Measurements from ENCODE around the gene MYOCOS. TPM values are rescaled to one million over a fixed set of nuclear protein-coding genes. Genes with fewer than 3 reads are reported as not detected.

Gene MYOCOS
- total RNA-seq, 1 experiment from 2014 or later: not detected

GRCh38 chr1:171663036-171663853, 41.2 kb downstream of the MYOCOS start:
- intact Hi-C loops (cut with micrococcal nuclease; ENCODE audit: unreplicated experiment): no loop called here
- Histone ChIP-seq H3K9me3 (ENCODE audit: control insufficient read depth, insufficient read depth, low read depth, low read length) (no peaks in the 10 kb centered on the region), H3K27ac (ENCODE audit: low read length) (no peak overlapping the region), H3K4me1 (ENCODE audit: control insufficient read depth, insufficient read depth, low read length) (no peaks in the 10 kb centered on the region), H3K27me3 (ENCODE audit: control insufficient read depth, insufficient read depth, low read length) (peaks cover 6% of the 10 kb centered on the region; the same call in 1 of the 2 replicates), H3K4me3 (ENCODE audit: low read depth in 2 of 2, low read length in 2 of 2) (no peak overlapping the region), H3K36me3 (ENCODE audit: control insufficient read depth, insufficient read depth, low read length) (no peaks in the 10 kb centered on the region)
- ChIA-PET POLR2A (no interaction called here), CTCF (no interaction called here)
- TF ChIP-seq CTCF (IDR thresholded peaks at IDR 0.05): no peak
- TF ChIP-seq TCF7L2 (IDR thresholded peaks at IDR 0.05; ENCODE audit: low read depth, low read length): no peak
- TF ChIP-seq SIN3A (IDR thresholded peaks at IDR 0.05; ENCODE audit: borderline replicate concordance, insufficient read depth, low read depth, low read length): no peak
- no peak for TF ChIP-seq REST (IDR thresholded peaks at IDR 0.05; ENCODE audit: insufficient read depth in 1 of 2, low read depth in 2 of 2, low read length in 1 of 2)
- no peak for TF ChIP-seq POLR2AphosphoS5 (IDR thresholded peaks at IDR 0.05; ENCODE audit: low read depth, low read length)
- no peak for DNase-seq (ENCODE audit: low read depth, low spot score)
- in situ Hi-C loops (cut with HindIII; ENCODE audit: low pct_unique_long_range_greater_than_20kb, low sequenced_read_pairs): no loop called here
- no peak for ATAC-seq
- no TSS peak for BruUV-seq (replicated peaks)

GRCh38 chr1:171663854-171664575, 42.0 kb downstream of the MYOCOS start:
- Histone ChIP-seq H3K9me3 (ENCODE audit: control insufficient read depth, insufficient read depth, low read depth, low read length) (no peaks in the 10 kb centered on the region), H3K27ac (ENCODE audit: low read length) (no peak overlapping the region), H3K36me3 (ENCODE audit: control insufficient read depth, insufficient read depth, low read length) (no peaks in the 10 kb centered on the region), H3K4me1 (ENCODE audit: control insufficient read depth, insufficient read depth, low read length) (no peaks in the 10 kb centered on the region), H3K27me3 (ENCODE audit: control insufficient read depth, insufficient read depth, low read length) (peaks cover 6% of the 10 kb centered on the region; the same call in 1 of the 2 replicates), H3K4me3 (ENCODE audit: low read depth in 2 of 2, low read length in 2 of 2) (no peak overlapping the region)
- TF ChIP-seq POLR2AphosphoS5 (IDR thresholded peaks at IDR 0.05; ENCODE audit: low read depth, low read length): no peak
- TF ChIP-seq REST (IDR thresholded peaks at IDR 0.05; ENCODE audit: insufficient read depth in 1 of 2, low read depth in 2 of 2, low read length in 1 of 2): no peak
- TF ChIP-seq CTCF (IDR thresholded peaks at IDR 0.05): no peak
- no peak for TF ChIP-seq SIN3A (IDR thresholded peaks at IDR 0.05; ENCODE audit: borderline replicate concordance, insufficient read depth, low read depth, low read length)
- TF ChIP-seq TCF7L2 (IDR thresholded peaks at IDR 0.05; ENCODE audit: low read depth, low read length): no peak
- no TSS peak for BruUV-seq (replicated peaks)
- no peak for ATAC-seq
- intact Hi-C loops (cut with micrococcal nuclease; ENCODE audit: unreplicated experiment): no loop called here
- ChIA-PET CTCF (no interaction called here), POLR2A (no interaction called here)
- DNase-seq (ENCODE audit: low read depth, low spot score): no peak
- in situ Hi-C loops (cut with HindIII; ENCODE audit: low pct_unique_long_range_greater_than_20kb, low sequenced_read_pairs): no loop called here

Measured in Panc1 (cell line).